Right lobe of liver (tissue), 4 donors: ENCODE data around the gene TCF23.

Experiments used
- POLR2A ChIP-seq: fragments of 450-650 bp; IDR thresholded peaks from one replicate; pipeline ENCODE4 v1.6.1; 2017; ENCODE audit warnings: antibody characterized with exemption, mild to moderate bottlenecking
- TF ChIP-seq, protein P1 (sequence below), 4 donors: fragments of 200-600 bp in 3 of 4; fragments of 450-650 bp in 1 of 4; IDR thresholded peaks; one replicate each; pipeline versions ENCODE4 v1.5.1 to v1.8.0; 2016 to 2022; ENCODE audit warnings: antibody characterized with exemption in 4 of 4, mild to moderate bottlenecking in 2 of 4
- donor health status: DM: no; HTN: no; CAD: no.
- donor health status: DM: no; HTN: no; CAD: no.
- donor health status: DM: no; HTN: yes; CAD: no.

DNA sequence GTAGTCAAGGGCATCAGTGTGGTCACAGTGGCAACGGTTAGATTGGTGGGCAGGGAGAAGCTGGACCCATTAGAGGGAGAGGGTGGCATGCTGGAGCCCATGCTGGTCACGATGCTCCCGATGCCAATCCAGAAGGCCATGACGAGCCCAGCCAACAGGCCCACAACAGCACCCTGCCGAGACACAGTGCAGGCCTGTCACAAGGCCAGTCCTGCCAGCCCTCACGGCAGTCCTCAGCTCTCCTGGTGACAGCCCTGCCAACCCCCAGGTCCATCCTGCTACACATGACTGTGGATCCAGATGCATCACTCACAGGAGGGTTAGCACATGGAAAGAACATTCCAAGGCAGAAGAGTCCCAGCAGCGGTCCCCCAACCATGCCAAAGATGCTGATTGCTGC is 52.9 kb downstream of the TCF23 start:
- TF ChIP-seq POLR2A, result no peak
- TF ChIP-seq, protein P1, sequence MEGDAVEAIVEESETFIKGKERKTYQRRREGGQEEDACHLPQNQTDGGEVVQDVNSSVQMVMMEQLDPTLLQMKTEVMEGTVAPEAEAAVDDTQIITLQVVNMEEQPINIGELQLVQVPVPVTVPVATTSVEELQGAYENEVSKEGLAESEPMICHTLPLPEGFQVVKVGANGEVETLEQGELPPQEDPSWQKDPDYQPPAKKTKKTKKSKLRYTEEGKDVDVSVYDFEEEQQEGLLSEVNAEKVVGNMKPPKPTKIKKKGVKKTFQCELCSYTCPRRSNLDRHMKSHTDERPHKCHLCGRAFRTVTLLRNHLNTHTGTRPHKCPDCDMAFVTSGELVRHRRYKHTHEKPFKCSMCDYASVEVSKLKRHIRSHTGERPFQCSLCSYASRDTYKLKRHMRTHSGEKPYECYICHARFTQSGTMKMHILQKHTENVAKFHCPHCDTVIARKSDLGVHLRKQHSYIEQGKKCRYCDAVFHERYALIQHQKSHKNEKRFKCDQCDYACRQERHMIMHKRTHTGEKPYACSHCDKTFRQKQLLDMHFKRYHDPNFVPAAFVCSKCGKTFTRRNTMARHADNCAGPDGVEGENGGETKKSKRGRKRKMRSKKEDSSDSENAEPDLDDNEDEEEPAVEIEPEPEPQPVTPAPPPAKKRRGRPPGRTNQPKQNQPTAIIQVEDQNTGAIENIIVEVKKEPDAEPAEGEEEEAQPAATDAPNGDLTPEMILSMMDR (IDR thresholded peaks at IDR 0.05), result no peak
